AG04449 (cell line): Measurements from ENCODE around the gene DTNA.

Experiments used
- CTCF ChIA-PET: fragments of 350-600 bp; formaldehyde crosslinking; extraction: SDS; loops from one replicate; lab custom pipeline; 2021; ENCODE audit warnings: antibody characterized with exemption; lab: Yijun Ruan, JAX
- POLR2A ChIA-PET: fragments of 400-600, 350-600 bp; formaldehyde crosslinking; extraction: SDS; loops from one replicate; lab custom pipeline; 2020; ENCODE audit warnings: antibody characterized with exemption, inconsistent platforms; lab: Yijun Ruan, JAX
- DNase-seq: peaks from one replicate; pipeline ENCODE4 v3.0.0-alpha.2; 2010; ENCODE audit warnings: low read depth, low spot score
- H3K4me3 ChIP-seq: 2 replicates; pipeline ENCODE4 v1.5.1; 2011; ENCODE audit warnings: low read depth, mild to moderate bottlenecking, control low read depth, low read length
- TF ChIP-seq, protein P1 (sequence below): IDR thresholded peaks from one replicate; pipeline ENCODE4 v1.5.1; 2011; ENCODE audit warnings: mild to moderate bottlenecking, moderate library complexity, low read length, control low read depth, inconsistent platforms; ENCODE audit not compliant: insufficient read depth; ENCODE audit errors: missing control alignments

Gene DTNA

DNA sequence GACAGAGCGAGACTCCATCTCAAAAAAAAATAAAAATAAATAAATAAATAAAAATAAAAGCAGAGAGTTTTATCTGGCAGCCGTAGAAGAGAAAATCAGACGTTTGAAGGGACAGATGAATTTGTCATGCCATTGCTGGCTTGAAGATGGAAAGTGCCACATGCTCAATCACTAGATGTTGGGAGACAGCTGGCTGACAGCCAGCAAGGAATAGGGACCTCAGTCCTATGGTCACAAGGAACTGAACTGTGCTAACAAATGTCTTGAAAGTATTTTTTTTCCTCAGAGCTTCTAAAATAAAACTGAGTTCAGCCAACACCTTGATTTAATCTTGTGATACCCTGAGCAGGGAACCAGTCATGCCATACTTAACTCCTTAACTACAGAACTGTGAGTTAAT lies 65.4 kb downstream of the DTNA start:
- TF ChIP-seq, protein P1, sequence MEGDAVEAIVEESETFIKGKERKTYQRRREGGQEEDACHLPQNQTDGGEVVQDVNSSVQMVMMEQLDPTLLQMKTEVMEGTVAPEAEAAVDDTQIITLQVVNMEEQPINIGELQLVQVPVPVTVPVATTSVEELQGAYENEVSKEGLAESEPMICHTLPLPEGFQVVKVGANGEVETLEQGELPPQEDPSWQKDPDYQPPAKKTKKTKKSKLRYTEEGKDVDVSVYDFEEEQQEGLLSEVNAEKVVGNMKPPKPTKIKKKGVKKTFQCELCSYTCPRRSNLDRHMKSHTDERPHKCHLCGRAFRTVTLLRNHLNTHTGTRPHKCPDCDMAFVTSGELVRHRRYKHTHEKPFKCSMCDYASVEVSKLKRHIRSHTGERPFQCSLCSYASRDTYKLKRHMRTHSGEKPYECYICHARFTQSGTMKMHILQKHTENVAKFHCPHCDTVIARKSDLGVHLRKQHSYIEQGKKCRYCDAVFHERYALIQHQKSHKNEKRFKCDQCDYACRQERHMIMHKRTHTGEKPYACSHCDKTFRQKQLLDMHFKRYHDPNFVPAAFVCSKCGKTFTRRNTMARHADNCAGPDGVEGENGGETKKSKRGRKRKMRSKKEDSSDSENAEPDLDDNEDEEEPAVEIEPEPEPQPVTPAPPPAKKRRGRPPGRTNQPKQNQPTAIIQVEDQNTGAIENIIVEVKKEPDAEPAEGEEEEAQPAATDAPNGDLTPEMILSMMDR: no peak
- H3K4me3 ChIP-seq: no peak overlapping the region
- no peak for DNase-seq
- CTCF ChIA-PET: interaction anchor here (0.7 kb wide), 1 partner anchor 10 kb away, joined by 3 read pairs; no protein-coding TSS in a partner anchor
- POLR2A ChIA-PET: no interaction called here

- no peak overlapping the region for H3K4me3 ChIP-seq
- TF ChIP-seq, protein P1: no peak
- ChIA-PET POLR2A (no interaction called here), CTCF (interaction anchor here (1.8 to 3.9 kb wide), 2 partner anchors 8 to 118 kb away, joined by 11 to 27 read pairs; no protein-coding TSS in a partner anchor)
- no peak for DNase-seq
These were observed 69.0 kb downstream of the DTNA start for GRCh38 chr18:34779112-34779511.

DNA sequence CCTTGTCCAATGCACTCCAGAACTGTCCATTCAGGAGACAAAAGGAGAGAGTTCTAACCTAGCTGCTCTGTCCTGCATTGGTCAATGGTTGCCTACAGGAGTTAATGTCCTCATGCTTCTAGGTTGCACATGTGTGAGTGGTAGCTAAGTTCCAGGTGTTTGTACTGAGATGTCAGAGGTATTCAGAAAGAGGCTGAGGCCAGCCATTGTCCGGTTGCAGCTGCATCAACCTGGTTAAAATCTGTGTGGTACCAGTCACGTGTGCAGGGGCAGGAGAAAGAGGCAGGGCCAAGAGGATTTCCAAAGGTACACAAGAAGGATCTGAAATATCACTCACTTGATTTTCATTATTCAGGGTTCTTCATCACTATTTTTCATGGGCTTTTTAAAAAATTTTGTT lies 70.8 kb downstream of the DTNA start:
- CTCF ChIA-PET: interaction anchor here (1.4 to 2.1 kb wide), 2 partner anchors 8 to 120 kb away, joined by 3 to 18 read pairs; no protein-coding TSS in a partner anchor
- POLR2A ChIA-PET: interaction anchor here (0.5 to 0.6 kb wide), 2 partner anchors 12 to 27 kb away, joined by 3 read pairs; no protein-coding TSS in a partner anchor

DNA sequence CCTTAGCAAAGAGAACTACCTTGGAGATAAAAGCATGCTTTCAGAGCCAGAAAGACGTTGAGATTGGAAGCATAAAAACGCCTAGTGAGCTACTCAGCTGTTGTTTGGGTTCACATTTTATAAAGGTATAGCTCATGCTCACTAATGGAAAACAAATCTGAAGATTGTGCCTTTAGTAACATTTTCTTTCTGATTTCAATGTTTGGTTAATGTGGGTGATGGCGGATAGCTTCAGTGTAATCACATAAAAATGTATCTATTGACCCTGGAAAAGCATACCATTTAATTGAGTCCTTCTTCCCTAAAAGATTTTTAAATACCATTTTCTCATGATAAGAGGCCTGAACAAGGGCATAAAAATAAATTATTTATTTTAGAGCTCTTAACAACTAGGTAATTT lies 73.4 kb downstream of the DTNA start:
- TF ChIP-seq, protein P1: no peak
- CTCF ChIA-PET: interaction anchor here (1.0 to 10.1 kb wide), 7 partner anchors 10 to 661 kb away, joined by 3 to 251 read pairs (median 7); no protein-coding TSS in a partner anchor
- POLR2A ChIA-PET: interaction anchor here (0.6 to 1.4 kb wide), 3 partner anchors 15 to 76 kb away, joined by 3 to 6 read pairs (median 4); no protein-coding TSS in a partner anchor
- peak overlapping the region; percentile 24; the same call in 1 of the 2 replicates for H3K4me3 ChIP-seq
- DNase-seq: peak; percentile 28

More for the DNA sequence above, 70.8 kb downstream of the DTNA start:
- DNase-seq: no peak
- no peak overlapping the region for H3K4me3 ChIP-seq
- TF ChIP-seq, protein P1: no peak

DNA sequence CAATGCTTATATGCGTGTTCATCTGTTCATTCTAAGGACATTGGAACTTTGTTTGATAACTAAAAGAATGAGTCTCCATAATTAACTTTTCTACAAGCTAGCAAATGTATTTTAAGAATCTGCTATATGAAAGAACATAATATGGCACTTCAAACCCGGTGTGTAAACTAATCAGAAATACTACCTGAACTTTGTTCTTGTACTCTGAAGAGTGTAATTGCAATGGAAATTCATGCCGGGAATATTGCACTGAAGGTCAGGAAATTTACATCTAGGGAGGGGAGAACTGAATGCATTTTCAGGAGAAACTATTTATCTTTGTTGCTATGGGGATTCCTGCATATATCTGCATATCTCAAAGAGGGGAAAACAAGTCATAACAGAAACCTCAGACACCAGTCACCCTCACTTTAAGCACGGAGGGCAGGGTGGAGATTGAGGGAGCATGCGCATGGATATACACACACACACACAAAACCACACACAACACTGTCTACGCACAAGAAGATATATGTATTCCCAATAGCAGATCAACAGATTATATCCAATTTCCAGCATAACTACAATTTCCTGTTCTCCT lies 76.2 kb downstream of the DTNA start:
- ChIA-PET POLR2A (no interaction called here), CTCF (interaction anchor here (0.9 to 10.1 kb wide), 11 partner anchors 9 to 663 kb away, joined by 3 to 251 read pairs (median 12); no protein-coding TSS in a partner anchor)
- no peak overlapping the region for H3K4me3 ChIP-seq
- TF ChIP-seq, protein P1: no peak
- DNase-seq: no peak

- DNase-seq: peak; percentile 19
- H3K4me3 ChIP-seq: no peak overlapping the region
- ChIA-PET POLR2A (no interaction called here), CTCF (interaction anchor here (0.6 to 10.1 kb wide), 30 partner anchors 10 to 665 kb away, joined by 3 to 251 read pairs (median 4); no protein-coding TSS in a partner anchor)
- TF ChIP-seq, protein P1: peak; percentile 52
These were observed 77.9 kb downstream of the DTNA start for GRCh38 chr18:34787931-34788532.
